IMR-90 (cell line): ENCODE data around the gene RNF166. TPM values are rescaled to one million over a fixed set of nuclear protein-coding genes. Genes with fewer than 3 reads are reported as not detected.

Source experiments
- ATAC-seq: fragments of 200-7000 bp; cut with Tn5 transposase; 2 replicates; pipeline ENCODE4 v1.9.1; 2020; ENCODE audit warnings: low read depth, mild to moderate bottlenecking, moderate library complexity
- BruUV-seq: library from RNA; stranded (reverse); fragments of 400-500 nt; replicated peaks from 2 replicates; lab custom pipeline; 2021; lab: Mats Ljungman, UMichigan
- CTCF ChIA-PET: fragments of 300-600 bp; formaldehyde crosslinking; extraction: SDS; loops from one replicate; lab custom pipeline; 2021; ENCODE audit warnings: antibody characterized with exemption; lab: Yijun Ruan, JAX
- POLR2A ChIA-PET: fragments of 300-600 bp; sonication (Branson Sonifier 250); formaldehyde crosslinking; loops from one replicate; lab custom pipeline; 2022; ENCODE audit warnings: antibody characterized with exemption; ENCODE audit not compliant: unreplicated experiment; lab: Charles Lee
- DNase-seq: peaks from one replicate; pipeline ENCODE4 v3.0.0; 2013
- H2AFZ ChIP-seq: replicated peaks from 2 replicates; pipeline ENCODE3; 2013; ENCODE audit warnings: low read length, mild to moderate bottlenecking; ENCODE audit not compliant: poor library complexity
- H2AK5ac ChIP-seq: 2 replicates; pipeline ENCODE4 v1.6.1; 2013; ENCODE audit warnings: low read depth, low read length, inconsistent platforms
- H2AK9ac ChIP-seq: replicated peaks from 2 replicates; pipeline ENCODE3; 2013; ENCODE audit warnings: mild to moderate bottlenecking, low read depth, low read length, moderate library complexity; ENCODE audit not compliant: poor library complexity
- H2BK120ac ChIP-seq: 2 replicates; pipeline ENCODE4 v1.6.1; 2013; ENCODE audit warnings: low read depth, low read length, inconsistent platforms
- H2BK15ac ChIP-seq: 3 replicates; pipeline ENCODE4 v1.6.1; 2013; ENCODE audit warnings: low read depth, low read length, inconsistent platforms
- H2BK20ac ChIP-seq: 2 replicates; pipeline ENCODE4 v1.6.1; 2013; ENCODE audit warnings: low read depth, mild to moderate bottlenecking, inconsistent platforms, low read length, moderate library complexity
- H2BK5ac ChIP-seq: 2 replicates; pipeline ENCODE4 v1.6.1; 2013; ENCODE audit warnings: mild to moderate bottlenecking, low read depth, low read length, inconsistent platforms; ENCODE audit not compliant: poor library complexity, severe bottlenecking
- H3K14ac ChIP-seq: replicated peaks from 2 replicates; pipeline ENCODE4 v1.6.1; 2013; ENCODE audit warnings: low read depth, low read length, inconsistent platforms
- H3K18ac ChIP-seq: 2 replicates; pipeline ENCODE4 v1.6.1; 2013; ENCODE audit warnings: low read depth, low read length, control low read depth
- H3K23ac ChIP-seq: 2 replicates; pipeline ENCODE4 v1.6.1; 2013; ENCODE audit warnings: low read depth, low read length, inconsistent platforms
- H3K27ac ChIP-seq: 2 replicates; pipeline ENCODE4 v1.5.1; 2013; ENCODE audit warnings: mild to moderate bottlenecking, control low read depth, low read length; ENCODE audit not compliant: insufficient read depth
- H3K27me3 ChIP-seq: 2 replicates; pipeline ENCODE4 v1.6.1; 2013; ENCODE audit warnings: low read length; ENCODE audit not compliant: control insufficient read depth, insufficient read depth
- H3K36me3 ChIP-seq: 2 replicates; pipeline ENCODE4 v1.6.1; 2013; ENCODE audit warnings: low read length, mixed read lengths; ENCODE audit not compliant: control insufficient read depth, insufficient read depth
- H3K4ac ChIP-seq: 2 replicates; pipeline ENCODE4 v1.6.1; 2013; ENCODE audit warnings: low read depth, low read length, inconsistent platforms
- H3K4me1 ChIP-seq: 2 replicates; pipeline ENCODE4 v1.6.1; 2013; ENCODE audit warnings: low read length, mixed read lengths; ENCODE audit not compliant: control insufficient read depth, insufficient read depth
- H3K4me2 ChIP-seq: 2 replicates; pipeline ENCODE4 v1.6.1; 2013; ENCODE audit warnings: low read depth, mild to moderate bottlenecking, control low read depth, low read length, moderate library complexity
- H3K4me3 ChIP-seq: 2 replicates; pipeline ENCODE4 v1.5.1; 2013; ENCODE audit warnings: low read depth, mild to moderate bottlenecking, control low read depth, low read length, moderate library complexity; ENCODE audit not compliant: insufficient read depth
- H3K56ac ChIP-seq: 2 replicates; pipeline ENCODE4 v1.6.1; 2013; ENCODE audit warnings: low read length, inconsistent platforms; ENCODE audit not compliant: insufficient read depth; ENCODE audit errors: extremely low read depth
- H3K79me1 ChIP-seq, 2 experiments: 2 replicates each; pipeline ENCODE4 v1.6.1; 2013; ENCODE audit warnings: low read length in 2 of 2, inconsistent platforms in 1 of 2, low read depth in 1 of 2
- H3K9ac ChIP-seq: 2 replicates; pipeline ENCODE4 v1.6.1; 2013; ENCODE audit warnings: low read depth, low read length, control low read depth
- H3K9me1 ChIP-seq: 2 replicates; pipeline ENCODE4 v1.6.1; 2013; ENCODE audit warnings: low read length, inconsistent platforms; ENCODE audit not compliant: insufficient read depth
- H3K9me3 ChIP-seq: 2 replicates; pipeline ENCODE4 v1.6.1; 2013; ENCODE audit warnings: low read length; ENCODE audit not compliant: control insufficient read depth, insufficient read depth
- H4K20me1 ChIP-seq: 2 replicates; pipeline ENCODE4 v1.6.1; 2013; ENCODE audit warnings: low read length, inconsistent platforms; ENCODE audit not compliant: insufficient read depth
- H4K5ac ChIP-seq: 2 replicates; pipeline ENCODE4 v1.6.1; 2013; ENCODE audit warnings: mild to moderate bottlenecking, low read depth, low read length, control low read depth
- H4K8ac ChIP-seq, 2 experiments: 2 replicates each; pipeline ENCODE4 v1.6.1; 2013; ENCODE audit warnings: low read depth in 2 of 2, low read length in 2 of 2, control low read depth in 1 of 2, inconsistent platforms in 1 of 2
- H4K91ac ChIP-seq: 2 replicates; pipeline ENCODE4 v1.6.1; 2013; ENCODE audit warnings: low read depth, low read length, inconsistent platforms; ENCODE audit not compliant: insufficient read depth
- BHLHE40 ChIP-seq: fragments of 150-350 bp; IDR thresholded peaks from 2 replicates; pipeline ENCODE4 v1.6.1; 2016; ENCODE audit warnings: mild to moderate bottlenecking, low read depth, low read length
- CEBPB ChIP-seq: IDR thresholded peaks from 2 replicates; pipeline ENCODE4 v1.6.1; 2012; ENCODE audit warnings: low read depth, low read length, improper control_type of control experiment
- CTCF ChIP-seq: conservative IDR thresholded peaks from 2 replicates; pipeline ENCODE4 v1.5.1; 2012; ENCODE audit warnings: mild to moderate bottlenecking, low read depth, low read length, improper control_type of control experiment
- ELK1 ChIP-seq: fragments of 150-350 bp; IDR thresholded peaks from 2 replicates; pipeline ENCODE4 v1.6.1; 2016; ENCODE audit warnings: low read depth, mild to moderate bottlenecking, low read length, moderate library complexity, borderline replicate concordance
- MXI1 ChIP-seq: IDR thresholded peaks from 2 replicates; pipeline ENCODE4 v1.6.1; 2012; ENCODE audit warnings: low read depth, mild to moderate bottlenecking, low read length, moderate library complexity, borderline replicate concordance
- POLR2A ChIP-seq: IDR thresholded peaks from 2 replicates; pipeline ENCODE4 v1.6.1; 2012; ENCODE audit warnings: mild to moderate bottlenecking, low read depth, low read length
- RFX5 ChIP-seq: IDR thresholded peaks from 2 replicates; pipeline ENCODE4 v1.8.0; 2012; ENCODE audit warnings: low read depth, mild to moderate bottlenecking, low read length, moderate library complexity
- USF2 ChIP-seq: fragments of 150-350 bp; IDR thresholded peaks from 2 replicates; pipeline ENCODE4 v1.6.1; 2017; ENCODE audit warnings: mild to moderate bottlenecking, antibody characterized with exemption, low read length, low read depth
- WGBS, 2 experiments: methylation state at CpG; one replicate each; pipeline versions ENCODE4 v1.1.5 to v1.1.7; 2013; ENCODE audit warnings: missing lambda C conversion rate in 2 of 2; ENCODE audit not compliant: insufficient read length in 1 of 2; ENCODE audit errors: extremely low coverage in 2 of 2; 5-methylcytosine and 5-hydroxymethylcytosine counted together
- dilution Hi-C: fragments of 300-500 bp; cut with HindIII; formaldehyde crosslinking; loops from one replicate; pipeline ENCODE4 v1.14.3; 2018; ENCODE audit warnings: low sequenced_read_pairs; ENCODE audit not compliant: unreplicated experiment
- in situ Hi-C: fragments of 300-500 bp; cut with MboI; formaldehyde crosslinking; loops from 3 replicates; pipeline ENCODE4 v1.14.3; 2019; ENCODE audit warnings: low sequenced_read_pairs, inconsistent platforms, mixed read lengths
- intact Hi-C: fragments of 100-400 bp; cut with micrococcal nuclease; formaldehyde crosslinking; loops from 2 replicates; pipeline ENCODE4 v1.10.0; 2022
- polyA plus RNA-seq, 3 experiments: library from polyadenylated mRNA; depleted of rRNA; stranded (reverse); fragments of >200 nt; gene quantifications; 2 replicates each; pipeline ENCODE4 v1.2.3, GENCODE V29; 2012; ENCODE audit warnings: low replicate concordance in 1 of 3
- total RNA-seq: library from RNA; depleted of rRNA; stranded (reverse); fragments of >200 nt; gene quantifications from 2 replicates; pipeline ENCODE4 v1.2.3, GENCODE V29; 2012

Gene RNF166
- total and polyA plus RNA-seq, 2 of the 4 experiments (the other 2 are of a cell fraction) = 8.1 to 17.4 TPM

- intact Hi-C loops = no loop called here
Observed at GRCh38 chr16:88651989-88652761, 54.0 kb downstream of the RNF166 start.

More at GRCh38 chr16:88651989-88652761, 54.0 kb downstream of the RNF166 start:
- no peak overlapping the region for H3K9ac ChIP-seq
- no peak overlapping the region for H3K4ac ChIP-seq
- H2BK20ac ChIP-seq = no peak overlapping the region
- H4K20me1 ChIP-seq = peaks cover 3% of the 10 kb centered on the region; the same call in 1 of the 2 replicates
- H3K4me3 ChIP-seq = no peak overlapping the region
- no peak overlapping the region for H4K5ac ChIP-seq
- peaks cover 0 to 20% of the 10 kb centered on the region in 2 experiments; a peak in 1 of 4 replicates for H3K79me1 ChIP-seq
- POLR2A ChIA-PET = no interaction called here
- BruUV-seq = no TSS peak
- H3K9me1 ChIP-seq = no peaks in the 10 kb centered on the region
- no peak overlapping the region for H3K18ac ChIP-seq
- no peak overlapping the region for H3K14ac ChIP-seq
- H3K4me1 ChIP-seq = peaks cover 5% of the 10 kb centered on the region; the same call in 1 of the 2 replicates
- H4K8ac ChIP-seq = no peak overlapping the region
- no peaks in the 10 kb centered on the region for H3K27me3 ChIP-seq
- peaks cover 13% of the 10 kb centered on the region for H3K36me3 ChIP-seq
- WGBS, 2 experiments = 100% methylated on average over 10 of the region's 29 CpGs; no CpG with 5 or more reads in 1 of the 2 experiments
- no peak overlapping the region for H2AK5ac ChIP-seq
- H3K4me2 ChIP-seq = no peak overlapping the region
- H2AFZ ChIP-seq = peak overlapping the region; percentile 32
- H2AK9ac ChIP-seq = peak overlapping the region; percentile 81
- no peak overlapping the region for H2BK15ac ChIP-seq
- H4K91ac ChIP-seq = no peak overlapping the region
- TF ChIP-seq MXI1 (no peak), CTCF (no peak), USF2 (no peak), CEBPB (no peak), RFX5 (no peak), BHLHE40 (no peak), ELK1 (no peak), POLR2A (no peak)
- no peak overlapping the region for H3K56ac ChIP-seq
- H3K27ac ChIP-seq = no peak overlapping the region
- CTCF ChIA-PET = no interaction called here
- in situ Hi-C loops = no loop called here
- no peaks in the 10 kb centered on the region for H3K9me3 ChIP-seq
- dilution Hi-C loops = no loop called here
- DNase-seq (no peak), ATAC-seq (no peak)
- H3K23ac ChIP-seq = no peak overlapping the region
- H2BK5ac ChIP-seq = no peak overlapping the region
- no peak overlapping the region for H2BK120ac ChIP-seq
